Peyer's patch (tissue), 4 donors: ENCODE results near the gene MTSS2. TPM values are rescaled to one million over a fixed set of nuclear protein-coding genes. Genes with fewer than 3 reads are reported as not detected.
A peak's percentile ranks its signal among the peaks of the same experiment; 100 is the strongest.

Experiments
- DNase-seq, 3 donors: peaks; one replicate each; pipeline ENCODE4 v3.0.0-alpha.2; 2017 to 2019
- H3K27ac ChIP-seq, 4 donors: fragments of 200-600 bp; sonication (generic); one replicate each; pipeline ENCODE4 v1.5.1; 2016 to 2019
- H3K27me3 ChIP-seq, 2 donors: fragments of 200-600 bp; sonication (generic); one replicate each; pipeline ENCODE4 v1.5.1; 2019
- H3K36me3 ChIP-seq, 3 donors: fragments of 200-600 bp; sonication (generic); one replicate each; pipeline ENCODE4 v1.5.1; 2016 to 2019
- H3K4me1 ChIP-seq, 4 donors: fragments of 200-600 bp; sonication (generic); one replicate each; pipeline ENCODE4 v1.5.1; 2016 to 2019
- H3K4me3 ChIP-seq, 4 donors: fragments of 200-600 bp; sonication (generic); 1 replicate in 3 of 4; 2 replicates in 1 of 4; pipeline ENCODE4 v1.5.1; 2016 to 2019; ENCODE audit warnings: mild to moderate bottlenecking in 1 of 4
- H3K9me3 ChIP-seq, 4 donors: fragments of 200-600 bp; sonication (generic); one replicate each; pipeline ENCODE4 v1.5.1; 2016 to 2019; ENCODE audit warnings: mild to moderate bottlenecking in 1 of 4
- POLR2A ChIP-seq, 2 donors: fragments of 450-650 bp; IDR thresholded peaks; one replicate each; pipeline ENCODE4 v1.5.1; 2017; ENCODE audit warnings: antibody characterized with exemption in 2 of 2, mild to moderate bottlenecking in 2 of 2, moderate library complexity in 2 of 2
- total RNA-seq, 4 donors: library from RNA; depleted of rRNA; stranded (reverse); fragments of >200 nt; gene quantifications; one replicate each; pipeline ENCODE4 v1.1.0, GENCODE V29; 2016
- TF ChIP-seq, protein P1 (sequence below), 6 experiments: fragments of 450-650 bp in 4 of 6; fragments of 200-600 bp in 2 of 6; sonication (generic) in 1 of 6; IDR thresholded peaks; one replicate each; pipeline ENCODE4 v1.5.1; 2017 to 2019; ENCODE audit warnings: antibody characterized with exemption in 6 of 6, mild to moderate bottlenecking in 3 of 6, moderate library complexity in 1 of 6

Gene MTSS2
- total RNA-seq, 4 donors from 2014 or later: 12.1 to 115 (median 30.4) TPM

DNA sequence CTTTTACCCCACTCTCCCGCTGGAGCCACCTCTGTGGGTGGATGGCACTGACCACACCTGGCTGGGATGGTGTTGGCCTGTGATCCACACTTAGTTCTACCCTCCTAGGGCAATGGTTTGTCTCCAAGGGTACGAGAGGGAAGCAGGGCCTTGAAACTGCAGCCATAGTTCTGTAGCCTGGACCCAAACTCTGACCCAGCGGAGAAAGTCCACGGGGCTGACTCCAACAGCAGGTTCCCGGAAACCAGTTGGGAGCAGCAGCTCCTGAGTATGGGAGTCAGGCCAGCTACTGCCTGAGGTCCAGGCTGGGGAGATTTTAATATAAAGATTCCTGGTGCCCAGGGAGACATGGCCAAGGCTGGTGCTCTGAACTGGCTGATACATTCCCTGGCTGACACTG lies 23.6 kb upstream of the MTSS2 start:
- DNase-seq: no peak
- H3K4me1 ChIP-seq: peaks cover 0 to 20% (median 0%) of the 10 kb centered on the region in 4 donors
- H3K27me3 ChIP-seq: no peaks in the 10 kb centered on the region
- peaks cover 0 to 3% (median 0%) of the 10 kb centered on the region in 3 donors for H3K36me3 ChIP-seq
- H3K9me3 ChIP-seq: no peaks in the 10 kb centered on the region
- H3K27ac ChIP-seq: no peak overlapping the region
- TF ChIP-seq, protein P1, sequence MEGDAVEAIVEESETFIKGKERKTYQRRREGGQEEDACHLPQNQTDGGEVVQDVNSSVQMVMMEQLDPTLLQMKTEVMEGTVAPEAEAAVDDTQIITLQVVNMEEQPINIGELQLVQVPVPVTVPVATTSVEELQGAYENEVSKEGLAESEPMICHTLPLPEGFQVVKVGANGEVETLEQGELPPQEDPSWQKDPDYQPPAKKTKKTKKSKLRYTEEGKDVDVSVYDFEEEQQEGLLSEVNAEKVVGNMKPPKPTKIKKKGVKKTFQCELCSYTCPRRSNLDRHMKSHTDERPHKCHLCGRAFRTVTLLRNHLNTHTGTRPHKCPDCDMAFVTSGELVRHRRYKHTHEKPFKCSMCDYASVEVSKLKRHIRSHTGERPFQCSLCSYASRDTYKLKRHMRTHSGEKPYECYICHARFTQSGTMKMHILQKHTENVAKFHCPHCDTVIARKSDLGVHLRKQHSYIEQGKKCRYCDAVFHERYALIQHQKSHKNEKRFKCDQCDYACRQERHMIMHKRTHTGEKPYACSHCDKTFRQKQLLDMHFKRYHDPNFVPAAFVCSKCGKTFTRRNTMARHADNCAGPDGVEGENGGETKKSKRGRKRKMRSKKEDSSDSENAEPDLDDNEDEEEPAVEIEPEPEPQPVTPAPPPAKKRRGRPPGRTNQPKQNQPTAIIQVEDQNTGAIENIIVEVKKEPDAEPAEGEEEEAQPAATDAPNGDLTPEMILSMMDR (IDR thresholded peaks at IDR 0.05): no peak
- TF ChIP-seq POLR2A (IDR thresholded peaks at IDR 0.05): no peak
- no peak overlapping the region for H3K4me3 ChIP-seq

DNA sequence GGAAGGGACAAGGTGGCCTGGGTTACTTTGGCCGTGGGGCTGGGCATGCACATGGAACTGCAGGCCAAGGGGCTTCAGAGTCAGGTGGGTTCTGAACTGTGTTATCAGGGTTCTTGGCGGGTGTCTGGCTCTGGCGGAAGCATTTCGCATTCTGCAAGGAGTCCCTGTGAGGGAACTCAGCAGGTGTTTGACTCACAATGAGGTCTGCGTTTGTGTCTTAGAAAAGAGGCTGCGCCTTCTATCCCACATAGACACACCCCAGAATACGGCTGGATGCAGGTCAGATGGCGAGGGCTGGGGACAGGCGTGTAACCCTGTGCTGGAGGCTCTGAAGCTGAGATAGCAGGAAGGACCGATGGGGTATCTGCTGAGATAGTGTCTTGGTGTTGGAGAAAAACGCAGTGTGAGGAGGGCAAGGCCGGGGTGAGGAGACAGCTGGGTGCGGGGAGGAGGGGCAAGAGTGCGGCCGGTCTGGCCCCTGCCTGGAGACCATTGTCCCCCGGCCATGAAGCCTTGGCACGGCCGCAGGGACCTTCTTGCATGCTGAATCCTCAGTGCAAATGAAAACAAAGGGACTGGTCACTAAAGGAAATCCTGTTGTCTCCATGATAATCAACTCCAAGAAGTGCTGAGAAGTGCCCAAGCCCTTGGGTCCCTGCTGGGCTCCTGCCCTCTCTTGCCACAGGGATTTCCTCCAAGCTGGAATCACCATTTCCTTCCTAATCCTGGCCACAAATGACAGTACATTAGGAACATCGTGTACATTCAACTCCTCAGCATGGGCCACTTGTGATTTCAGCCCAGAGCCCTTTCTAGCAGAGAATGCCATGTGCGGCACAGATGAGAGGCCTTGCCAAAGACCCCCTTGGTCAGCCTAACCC lies 22.8 kb upstream of the MTSS2 start:
- Histone ChIP-seq H3K36me3 (peaks cover 0 to 3% (median 0%) of the 10 kb centered on the region in 3 donors), H3K27ac (no peak overlapping the region), H3K4me3 (no peak overlapping the region), H3K27me3 (no peaks in the 10 kb centered on the region), H3K4me1 (peaks cover 0 to 29% (median 0%) of the 10 kb centered on the region in 4 donors), H3K9me3 (no peaks in the 10 kb centered on the region)
- no peak for DNase-seq
- no peak for TF ChIP-seq POLR2A (IDR thresholded peaks at IDR 0.05)
- TF ChIP-seq, protein P1 (IDR thresholded peaks at IDR 0.05): no peak

DNA sequence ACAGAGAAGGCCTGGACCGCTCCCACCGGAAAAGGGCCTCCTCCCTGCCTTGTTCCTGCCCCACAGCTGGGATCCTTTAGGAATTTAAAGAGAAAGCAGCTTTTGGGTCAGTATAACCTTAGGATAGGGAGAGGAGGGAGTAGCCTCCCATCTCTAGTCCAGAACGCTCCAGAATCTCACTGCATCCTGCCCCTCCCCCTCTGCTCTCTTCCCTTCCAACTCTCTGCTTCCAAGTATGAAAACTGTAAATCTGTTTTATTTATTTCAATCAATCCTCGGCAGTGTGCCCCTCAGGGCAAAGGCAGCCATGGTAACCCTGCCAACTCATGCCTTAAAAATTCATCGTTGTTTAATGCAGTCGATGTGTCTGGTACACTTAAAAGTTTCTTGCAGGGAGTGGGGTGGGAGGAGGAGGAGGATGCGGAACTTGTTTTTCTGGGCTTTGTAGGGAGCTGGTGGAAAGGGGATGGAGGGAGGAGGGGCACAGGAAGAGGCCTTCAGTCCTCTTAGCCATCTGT lies 21.2 kb upstream of the MTSS2 start:
- no peak for DNase-seq
- no peak overlapping the region for H3K4me3 ChIP-seq
- H3K36me3 ChIP-seq: peaks cover 0 to 3% (median 0%) of the 10 kb centered on the region in 3 donors
- H3K9me3 ChIP-seq: no peaks in the 10 kb centered on the region
- peak overlapping the region; percentile 13 to 87 (median 31) for H3K27ac ChIP-seq
- TF ChIP-seq POLR2A (IDR thresholded peaks at IDR 0.05): no peak
- TF ChIP-seq, protein P1 (IDR thresholded peaks at IDR 0.05): no peak
- peaks cover 0 to 44% (median 0%) of the 10 kb centered on the region in 4 donors for H3K4me1 ChIP-seq
- H3K27me3 ChIP-seq: no peaks in the 10 kb centered on the region

DNA sequence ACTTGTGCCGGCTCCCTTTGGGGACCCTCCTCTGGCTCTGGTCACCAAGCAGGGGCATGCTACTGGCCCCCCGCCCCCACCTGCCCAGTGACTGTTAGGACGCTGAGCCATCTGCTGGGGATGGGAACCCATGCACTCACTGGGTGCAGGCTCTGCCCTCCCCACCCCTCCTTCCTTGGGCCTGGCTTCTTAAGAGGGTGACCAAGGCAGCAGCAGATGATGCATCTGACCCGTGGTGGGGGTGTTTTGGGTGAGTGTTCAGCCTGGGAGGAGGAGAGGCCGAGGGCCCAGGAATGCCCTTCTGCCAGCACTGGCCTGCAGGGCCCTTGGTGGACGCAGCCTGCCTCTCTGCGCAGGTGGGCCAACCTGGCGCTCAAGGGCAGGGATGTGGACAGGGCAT lies 19.2 kb upstream of the MTSS2 start:
- TF ChIP-seq, protein P1 (IDR thresholded peaks at IDR 0.05): no peak
- no peak for TF ChIP-seq POLR2A (IDR thresholded peaks at IDR 0.05)
- peaks cover 0 to 50% (median 0%) of the 10 kb centered on the region in 4 donors for H3K4me1 ChIP-seq
- H3K27me3 ChIP-seq: no peaks in the 10 kb centered on the region
- H3K36me3 ChIP-seq: peaks cover 0 to 3% (median 0%) of the 10 kb centered on the region in 3 donors
- no peaks in the 10 kb centered on the region for H3K9me3 ChIP-seq
- H3K27ac ChIP-seq: peak overlapping the region in 2 of 4 donors; percentile 48 to 87
- no peak overlapping the region for H3K4me3 ChIP-seq
- no peak for DNase-seq

DNA sequence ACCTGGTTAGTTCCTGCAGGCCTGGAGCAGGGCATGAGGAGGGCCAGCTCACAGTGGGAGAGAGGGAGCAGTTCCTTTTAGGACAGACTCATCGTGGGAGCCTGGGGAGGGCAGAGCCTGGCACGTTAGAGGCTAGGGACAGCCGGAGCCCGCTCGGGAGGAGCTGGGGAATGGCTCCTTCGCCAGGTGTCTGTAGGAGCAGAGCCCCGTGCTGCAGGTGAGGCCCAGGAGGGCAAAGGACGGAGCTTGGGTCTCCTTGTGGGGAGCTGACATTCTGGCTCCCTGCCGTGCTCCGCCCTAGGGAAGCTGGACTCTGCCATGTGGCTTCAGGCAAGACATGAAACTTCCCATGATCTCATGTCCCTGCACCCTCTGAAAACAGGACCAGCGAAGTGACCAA lies 18.7 kb upstream of the MTSS2 start:
- Histone ChIP-seq H3K27me3 (no peaks in the 10 kb centered on the region), H3K4me3 (no peak overlapping the region), H3K27ac (peak overlapping the region in 3 of 4 donors; percentile 48 to 87 (median 55)), H3K4me1 (peaks cover 0 to 50% (median 0%) of the 10 kb centered on the region in 4 donors), H3K9me3 (no peaks in the 10 kb centered on the region), H3K36me3 (peaks cover 0 to 3% (median 0%) of the 10 kb centered on the region in 3 donors)
- DNase-seq: no peak
- no peak for TF ChIP-seq POLR2A (IDR thresholded peaks at IDR 0.05)
- TF ChIP-seq, protein P1 (IDR thresholded peaks at IDR 0.05): no peak
